ENCODE data around the gene ING5.
"Not testable (repeated sequence)": the region's sequence is repeated elsewhere in the genome, so short reads cannot be mapped to it uniquely, and the experiment has no call there.

ING5 gene

GRCh38 chr2:241730671-241731293 lies 28.9 kb downstream of the ING5 start:
- H3K4me3 ChIP-seq (ENCODE audit: low read depth in 1 of 2, low read length in 1 of 2), result peak overlapping the region; percentile 24 to 35
- H3K27me3 ChIP-seq, result no peaks in the 10 kb centered on the region
- H3K9me3 ChIP-seq, result no peaks in the 10 kb centered on the region
- H3K4me1 ChIP-seq (ENCODE audit: control insufficient read depth in 1 of 2, insufficient read depth in 1 of 2, low read depth in 1 of 2, low read length in 1 of 2), result peaks cover 51 to 58% of the 10 kb centered on the region in 2 experiments
- peak overlapping the region; percentile 71 for H3K27ac ChIP-seq
- TF ChIP-seq CTCF (IDR thresholded peaks at IDR 0.05), result no peak
- H3K36me3 ChIP-seq, result no peaks in the 10 kb centered on the region

- not testable (repeated sequence) for H3K9me3 ChIP-seq, H3K36me3 ChIP-seq, H3K27me3 ChIP-seq
- peak; percentile 69 for TF ChIP-seq CTCF (IDR thresholded peaks at IDR 0.05)
- Histone ChIP-seq H3K27ac (peak overlapping the region; percentile 29), H3K4me3 (ENCODE audit: low read depth in 1 of 2, low read length in 1 of 2) (peak overlapping the region; percentile 23 to 35), H3K4me1 (ENCODE audit: control insufficient read depth in 1 of 2, insufficient read depth in 1 of 2, low read depth in 1 of 2, low read length in 1 of 2) (peaks cover 53 to 60% of the 10 kb centered on the region in 2 experiments)
Observed at GRCh38 chr2:241732513-241733186, 30.8 kb downstream of the ING5 start.

- peak overlapping the region; percentile 83 for H3K27ac ChIP-seq
- no peaks in the 10 kb centered on the region for H3K9me3 ChIP-seq
- TF ChIP-seq CTCF (IDR thresholded peaks at IDR 0.05), result no peak
- H3K36me3 ChIP-seq, result no peaks in the 10 kb centered on the region
- peaks cover 53 to 60% of the 10 kb centered on the region in 2 experiments for H3K4me1 ChIP-seq (ENCODE audit: control insufficient read depth in 1 of 2, insufficient read depth in 1 of 2, low read depth in 1 of 2, low read length in 1 of 2)
- H3K27me3 ChIP-seq, result no peaks in the 10 kb centered on the region
- peak overlapping the region; percentile 97 for H3K4me3 ChIP-seq (ENCODE audit: low read depth in 1 of 2, low read length in 1 of 2)
Observed at GRCh38 chr2:241733391-241734207, 31.8 kb downstream of the ING5 start.

GRCh38 chr2:241734208-241734466 lies 32.3 kb downstream of the ING5 start:
- peak; percentile 23 for TF ChIP-seq CTCF (IDR thresholded peaks at IDR 0.05)
- Histone ChIP-seq H3K27me3 (no peaks in the 10 kb centered on the region), H3K27ac (peak overlapping the region; percentile 83), H3K4me1 (ENCODE audit: control insufficient read depth in 1 of 2, insufficient read depth in 1 of 2, low read depth in 1 of 2, low read length in 1 of 2) (peaks cover 53 to 60% of the 10 kb centered on the region in 2 experiments), H3K36me3 (no peaks in the 10 kb centered on the region), H3K9me3 (no peaks in the 10 kb centered on the region), H3K4me3 (ENCODE audit: low read depth in 1 of 2, low read length in 1 of 2) (peak overlapping the region; percentile 97)

GRCh38 chr2:241734467-241735208 lies 32.8 kb downstream of the ING5 start, which contains the start of gene D2HGDH:
D2HGDH (plus strand) TSS chr2:241734630; CDS start chr2:241735225, 595 bp downstream.
- H3K4me3 ChIP-seq (ENCODE audit: low read depth in 1 of 2, low read length in 1 of 2), result peak within 1 kb of the TSS; percentile 97
- H3K9me3 ChIP-seq, result no peaks in the 10 kb centered on the region
- no peak for TF ChIP-seq CTCF (IDR thresholded peaks at IDR 0.05)
- no peaks in the 10 kb centered on the region for H3K27me3 ChIP-seq
- H3K27ac ChIP-seq, result peak within 1 kb of the TSS; percentile 83
- H3K36me3 ChIP-seq, result no peaks in the 10 kb centered on the region
- H3K4me1 ChIP-seq (ENCODE audit: control insufficient read depth in 1 of 2, insufficient read depth in 1 of 2, low read depth in 1 of 2, low read length in 1 of 2), result peaks cover 54 to 58% of the 10 kb centered on the region in 2 experiments

Measured in neutrophil (primary cell).